HG02973 (cell line): ENCODE measurements around the gene NFKBIB.
"Not testable (repeated sequence)": the region's sequence is repeated elsewhere in the genome, so short reads cannot be mapped to it uniquely, and the experiment has no call there.

ENCODE experiments used
- ATAC-seq: cut with Tn5 transposase; IDR thresholded peaks from one replicate; pipeline ENCODE4 v1.9.1; 2021; ENCODE audit warnings: moderate library complexity; ENCODE audit not compliant: unreplicated experiment

The NFKBIB gene

DNA sequence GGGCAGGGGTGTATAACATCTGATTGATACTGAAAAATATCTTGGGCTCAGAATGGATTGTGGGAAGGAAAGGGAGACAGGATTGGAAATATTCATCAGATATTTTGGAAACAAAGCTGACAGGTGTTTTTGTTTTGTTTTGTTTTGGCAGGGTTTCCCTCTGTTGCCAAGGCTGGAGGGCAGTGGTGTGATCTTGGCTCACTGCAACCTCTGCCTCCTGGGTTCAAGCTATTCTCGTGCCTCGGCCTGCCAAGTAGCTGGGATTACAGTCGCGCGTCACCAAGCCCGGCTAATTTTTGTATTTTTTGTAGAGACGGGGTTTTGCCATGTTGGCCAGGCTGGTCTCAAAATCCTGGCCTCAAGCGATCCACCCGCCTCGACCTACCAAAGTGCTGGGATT lies 26.4 kb upstream of the NFKBIB start:
- not testable (repeated sequence) for ATAC-seq

DNA sequence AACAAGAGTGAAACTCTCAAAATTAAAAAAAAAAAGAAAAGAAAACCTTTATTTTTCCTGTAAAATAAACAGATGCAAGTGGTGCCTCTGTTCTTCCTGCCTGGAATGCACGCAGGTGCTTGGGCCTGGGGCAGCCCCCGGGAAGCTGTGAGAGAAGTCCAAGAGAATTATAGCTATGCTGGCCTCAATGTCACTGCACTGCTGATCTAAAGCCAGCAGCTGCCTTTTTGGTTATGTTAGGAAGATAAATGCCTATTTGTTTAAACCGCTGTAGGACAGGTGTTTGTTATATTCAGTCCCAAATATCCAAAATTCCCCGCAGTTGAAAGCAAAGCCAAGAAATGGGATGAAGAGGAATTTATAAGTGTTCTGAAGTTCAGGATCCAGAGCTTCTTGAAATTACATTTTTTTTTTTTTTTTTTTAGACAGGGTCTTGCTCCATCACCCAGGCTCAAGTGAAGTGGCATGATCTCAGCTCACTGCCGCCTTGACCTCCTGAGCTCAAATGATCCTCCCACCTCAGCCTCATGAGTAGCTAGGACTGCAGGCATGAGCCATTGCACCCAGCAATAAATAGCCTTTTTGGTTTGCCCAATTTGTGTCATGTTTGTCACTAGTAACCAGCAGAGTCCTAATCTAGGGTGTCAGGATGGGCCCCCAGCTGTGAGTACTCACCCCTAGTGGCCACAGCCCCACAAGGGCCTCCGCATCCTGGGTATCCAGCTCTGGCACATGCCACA lies 23.9 kb upstream of the NFKBIB start:
- no peak for ATAC-seq

DNA sequence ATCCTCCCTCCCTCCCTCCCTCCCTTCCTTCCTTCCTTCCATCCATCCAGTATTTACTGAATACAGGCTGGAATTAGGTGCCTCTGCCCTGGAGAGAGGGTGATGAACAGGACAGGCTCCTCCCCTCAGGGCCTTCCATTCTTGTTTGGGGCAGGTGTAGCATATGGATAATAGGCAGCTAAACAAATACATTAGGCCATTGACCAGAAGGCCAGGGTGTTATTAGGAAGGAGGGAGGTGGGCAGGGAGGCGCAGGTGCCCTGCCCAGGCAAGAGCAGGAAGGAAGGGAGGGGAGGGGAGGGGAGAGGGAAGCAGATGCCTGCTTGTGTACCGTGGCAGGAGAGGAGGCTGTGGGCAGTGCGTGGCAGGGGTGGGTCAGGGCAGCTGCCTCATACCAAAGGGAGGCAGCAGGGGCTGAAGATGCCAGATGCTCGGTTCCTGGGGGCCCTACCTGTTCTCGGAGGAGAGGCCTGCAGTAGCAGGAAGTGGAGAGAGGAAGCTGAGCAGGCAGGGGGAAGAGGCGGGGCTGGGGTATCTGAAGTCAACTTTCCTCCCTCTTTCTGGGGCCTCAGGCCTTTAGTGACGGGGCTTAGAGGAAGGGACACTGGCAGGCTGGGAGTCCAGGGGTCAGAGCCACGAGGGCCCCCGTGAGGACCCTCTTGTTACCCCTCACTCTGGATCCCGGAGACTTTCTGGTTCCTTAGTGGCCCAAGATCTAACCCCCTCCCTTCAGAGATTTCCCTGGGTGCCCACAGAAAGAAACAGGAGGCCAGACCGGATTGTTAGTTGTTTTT lies 21.8 kb upstream of the NFKBIB start, which contains the start of gene RINL:
TSS of gene RINL (minus strand) at position 495 of the 794 bp plus-strand sequence. CDS start 1,533 bp downstream, outside the sequence.
- ATAC-seq, result no peak

DNA sequence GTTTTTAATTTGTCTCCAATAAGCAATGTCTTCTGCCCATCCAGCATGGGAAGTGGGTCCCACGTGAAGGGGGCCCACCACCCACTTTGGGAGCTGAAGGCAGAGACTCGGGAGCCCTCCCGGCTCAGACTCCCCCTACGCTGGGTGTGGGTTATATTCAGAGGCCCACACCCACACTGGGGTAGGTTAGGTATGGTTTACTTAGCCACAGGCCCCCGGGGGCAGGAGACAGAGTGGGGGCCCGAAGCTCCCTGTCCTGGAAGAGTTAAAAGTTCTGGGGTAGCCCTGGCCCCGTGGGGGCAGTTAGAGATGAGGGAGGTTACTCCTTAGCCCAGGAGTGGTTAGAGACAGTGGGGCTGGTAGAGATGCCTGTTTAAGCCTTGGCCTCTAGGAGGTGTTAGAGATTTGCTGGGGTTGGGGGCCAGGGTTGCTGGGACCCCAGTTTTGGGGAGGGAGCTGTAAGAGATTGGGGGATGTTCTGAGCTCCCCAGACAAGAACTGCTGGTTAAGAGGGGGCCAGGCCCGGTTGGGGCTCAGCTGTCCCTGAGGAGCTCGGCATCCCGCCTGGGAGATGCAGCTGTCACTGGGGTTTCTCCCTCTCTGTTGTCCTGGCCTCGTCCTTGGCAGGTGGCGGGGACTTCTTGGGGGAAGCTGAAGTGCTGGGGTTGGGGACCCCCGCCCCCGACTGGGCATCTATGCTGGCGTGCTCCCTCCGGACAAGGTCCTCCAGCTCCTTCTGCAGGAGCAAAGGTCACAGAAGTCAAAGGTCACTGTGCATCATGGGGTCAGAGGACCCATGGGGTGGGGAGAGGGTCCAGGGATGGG lies 21.0 kb upstream of the NFKBIB start:
- no peak for ATAC-seq

DNA sequence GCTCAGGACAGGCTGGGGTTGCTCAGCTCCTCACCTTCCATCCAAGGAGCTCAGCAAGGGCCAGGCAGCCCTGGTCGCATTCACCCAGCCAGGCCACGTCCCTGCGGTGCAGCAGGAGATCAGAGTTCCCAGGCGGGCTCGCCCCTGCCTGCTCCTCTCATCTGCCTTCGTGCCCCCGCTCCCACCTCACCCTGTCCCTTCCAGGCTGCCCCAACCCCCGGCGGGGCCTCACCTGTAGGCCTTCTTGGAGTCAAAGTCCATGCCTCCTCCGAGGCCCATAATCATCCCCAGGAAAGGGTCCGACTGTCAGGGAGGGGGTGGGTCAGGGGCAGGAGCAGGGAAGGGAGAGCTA lies 20.4 kb upstream of the NFKBIB start:
- no peak for ATAC-seq

DNA sequence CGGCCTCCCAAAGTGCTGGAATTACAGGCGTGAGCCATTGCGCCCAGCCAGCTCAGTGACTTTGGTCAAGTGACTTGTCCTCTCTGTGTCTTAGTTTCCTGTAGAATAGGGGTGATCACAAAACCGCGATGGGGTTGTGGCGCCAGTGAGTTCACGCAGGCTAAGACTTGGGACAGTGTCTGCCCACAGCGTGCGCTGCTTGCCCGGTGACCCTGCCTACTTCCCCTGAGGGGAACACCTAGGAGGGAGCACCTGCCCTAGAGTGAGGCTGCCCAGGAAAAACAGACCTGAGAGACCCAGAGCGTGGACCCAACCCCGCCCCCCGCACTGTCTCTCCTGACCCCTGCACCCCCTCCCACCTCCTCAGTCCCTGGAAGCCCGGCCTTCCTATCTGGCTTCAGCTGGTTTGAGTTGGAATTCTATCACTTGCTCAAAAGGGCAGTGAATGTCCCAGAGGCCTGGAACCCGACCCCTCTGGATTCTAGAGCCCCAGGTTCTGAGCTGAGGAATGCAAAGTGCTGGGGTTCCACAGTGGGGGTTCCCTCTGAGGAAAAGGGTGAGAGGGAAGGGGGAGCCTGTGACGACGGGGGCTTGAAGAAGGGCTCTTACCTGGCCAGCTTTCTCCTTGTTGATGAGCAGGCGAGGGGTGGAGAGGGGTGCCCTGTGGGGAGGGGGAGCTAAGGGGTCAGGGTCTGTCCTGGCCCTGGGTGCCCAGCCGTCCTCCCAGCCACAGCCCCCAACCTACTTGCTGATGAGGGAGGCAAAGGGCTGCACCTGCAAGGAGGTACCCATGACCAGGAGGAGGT lies 19.5 kb upstream of the NFKBIB start:
- ATAC-seq, result no peak

DNA sequence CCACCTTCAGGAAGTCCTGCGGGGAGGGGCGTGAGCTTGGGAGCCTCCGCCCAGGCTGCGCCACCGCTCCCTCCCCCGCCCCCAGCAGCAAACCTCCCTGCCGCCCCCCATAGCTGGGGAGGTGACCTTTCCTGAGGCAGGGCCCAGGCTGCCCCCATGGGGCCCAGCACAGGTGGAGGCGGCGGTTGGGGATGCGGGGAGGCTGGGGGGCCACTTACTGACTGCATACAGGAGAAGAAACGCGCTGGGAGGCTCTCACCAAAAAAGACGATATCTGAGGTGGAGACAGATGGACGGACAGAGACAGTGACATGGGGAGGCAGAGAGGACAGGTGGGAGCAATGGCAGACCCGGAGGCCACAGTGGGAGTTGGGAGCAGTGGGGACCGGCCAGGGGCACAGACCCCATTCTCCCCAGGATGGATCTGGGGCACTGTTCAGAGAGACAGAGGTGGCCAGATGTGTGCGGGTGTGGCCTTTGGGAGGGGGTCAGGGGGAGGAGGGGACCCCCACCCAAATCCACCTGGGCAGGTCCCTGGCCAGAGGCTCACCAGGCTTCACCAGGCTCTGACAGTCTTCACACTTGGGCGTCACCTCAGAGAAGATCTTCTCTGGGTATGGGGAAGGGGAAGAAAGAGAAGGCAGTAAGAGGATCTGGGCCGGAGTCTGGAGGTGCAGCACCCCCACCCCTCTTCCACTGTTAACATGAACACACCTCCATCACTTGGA lies 18.7 kb upstream of the NFKBIB start:
- ATAC-seq, result no peak

DNA sequence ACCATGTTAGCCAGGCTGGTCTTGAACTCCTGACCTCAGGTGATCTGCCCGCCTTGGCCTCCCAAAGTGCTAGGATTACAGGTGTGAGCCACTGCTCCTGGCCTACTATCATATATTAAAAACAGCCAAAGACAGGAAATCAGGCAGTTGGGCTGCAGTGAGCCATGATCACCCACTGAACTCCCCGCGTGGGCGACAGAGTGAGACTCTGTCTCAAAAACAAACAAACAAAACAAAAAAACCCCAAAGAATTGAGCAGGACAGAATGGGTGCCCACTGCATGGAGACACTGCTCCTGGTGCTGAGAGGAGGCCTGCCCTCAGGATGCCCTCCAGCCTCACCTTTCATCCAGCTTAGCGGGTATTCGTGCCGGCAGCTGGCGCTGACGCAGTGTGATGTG lies 16.5 kb upstream of the NFKBIB start:
- ATAC-seq, result no peak

DNA sequence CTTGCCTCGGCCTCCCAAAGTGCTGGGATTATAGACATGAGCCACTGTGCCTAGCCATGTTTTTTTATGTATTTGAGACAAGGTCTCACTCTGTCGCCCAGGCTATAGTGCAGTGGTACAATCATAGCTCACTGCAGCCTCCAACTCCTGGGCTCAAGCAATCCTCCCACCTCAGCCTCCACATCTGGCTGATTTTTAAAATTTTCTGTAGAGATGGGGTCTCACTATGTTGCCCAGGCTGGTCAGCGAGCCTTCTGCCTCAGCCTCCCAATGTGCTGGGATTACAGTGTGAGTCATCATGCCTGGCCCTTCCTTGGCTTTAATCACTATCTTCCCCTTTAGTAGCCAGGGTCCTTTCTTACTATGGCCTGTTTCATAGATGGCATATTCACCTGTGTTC lies 15.1 kb upstream of the NFKBIB start:
- ATAC-seq, result not testable (repeated sequence)

DNA sequence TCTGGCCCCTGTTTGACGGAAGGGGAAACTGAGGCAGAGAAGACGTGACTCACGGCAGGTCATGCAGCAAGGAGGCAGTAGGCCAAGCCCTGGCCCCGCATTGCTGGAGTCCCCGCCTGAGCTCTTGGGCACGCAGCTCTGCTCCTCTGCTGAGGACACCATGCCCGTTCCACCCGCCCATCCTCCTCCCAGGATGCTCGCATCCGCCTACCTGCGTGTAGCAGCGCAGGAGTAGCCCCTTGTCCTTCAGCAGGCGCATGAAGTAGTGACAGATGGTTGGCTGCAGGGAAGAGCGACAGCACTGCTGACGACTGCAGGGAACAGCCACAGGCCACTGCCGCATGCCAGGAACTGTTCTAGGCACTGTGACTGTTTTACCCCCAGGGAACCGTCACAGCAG lies 10.9 kb upstream of the NFKBIB start:
- no peak for ATAC-seq

DNA sequence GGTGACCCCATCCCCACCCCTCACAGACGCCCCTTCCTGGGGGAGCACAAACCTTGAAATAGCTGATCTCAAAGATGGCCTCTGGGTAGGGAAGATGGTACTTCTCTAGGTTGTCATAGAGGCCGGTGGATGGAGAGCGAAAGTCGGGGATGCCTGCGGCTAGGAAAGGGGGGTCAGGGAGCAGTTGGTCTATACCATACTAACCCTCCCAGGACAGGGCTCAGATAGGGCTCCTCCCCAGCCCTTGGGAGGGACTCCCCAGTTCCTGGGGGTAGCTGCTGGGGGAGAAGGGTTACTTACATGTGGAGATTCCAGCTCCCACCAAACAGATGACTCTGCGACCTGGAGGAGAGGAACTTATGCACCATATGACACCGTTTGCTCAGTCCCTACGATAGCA lies 10.0 kb upstream of the NFKBIB start:
- no peak for ATAC-seq

DNA sequence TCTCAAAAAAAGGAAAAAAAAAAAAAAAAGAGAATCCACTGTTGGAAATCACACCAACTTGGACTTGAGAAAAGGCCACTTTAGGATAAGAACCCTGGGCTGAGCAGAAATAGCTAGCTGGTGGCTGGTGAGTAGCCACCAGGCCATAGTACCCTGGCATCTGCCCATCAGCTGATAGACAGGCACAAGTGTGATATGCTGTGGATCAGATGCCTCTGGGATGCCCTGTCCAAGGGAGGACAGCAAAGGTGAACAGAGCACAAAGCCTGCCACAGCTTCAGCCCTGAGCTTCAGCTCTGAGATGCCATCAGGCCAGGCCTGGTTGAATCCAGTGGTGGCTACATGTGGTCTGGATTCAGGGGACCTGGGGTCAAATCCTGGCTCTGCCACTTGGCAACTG lies 9.1 kb upstream of the NFKBIB start:
- no peak for ATAC-seq

DNA sequence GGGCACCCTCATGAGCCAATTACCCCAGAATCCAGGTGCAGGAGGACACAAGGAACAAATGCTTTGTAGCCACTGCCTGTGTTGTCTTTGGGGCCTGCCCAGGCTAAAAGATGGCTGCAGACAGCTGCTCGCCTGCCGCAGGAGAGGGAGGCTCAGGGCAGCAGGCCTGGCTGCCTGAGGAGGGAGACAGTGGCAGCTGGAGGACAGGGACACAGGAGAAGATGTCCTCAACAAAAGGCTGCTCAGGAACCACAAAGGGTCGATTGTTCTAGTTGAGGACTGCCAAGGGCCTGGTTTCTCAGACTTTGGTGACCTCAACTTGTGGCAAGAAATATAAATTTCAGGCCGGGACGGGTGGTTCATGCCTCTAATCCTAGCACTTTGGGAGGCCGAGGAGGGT lies 8.0 kb upstream of the NFKBIB start:
- no peak for ATAC-seq

DNA sequence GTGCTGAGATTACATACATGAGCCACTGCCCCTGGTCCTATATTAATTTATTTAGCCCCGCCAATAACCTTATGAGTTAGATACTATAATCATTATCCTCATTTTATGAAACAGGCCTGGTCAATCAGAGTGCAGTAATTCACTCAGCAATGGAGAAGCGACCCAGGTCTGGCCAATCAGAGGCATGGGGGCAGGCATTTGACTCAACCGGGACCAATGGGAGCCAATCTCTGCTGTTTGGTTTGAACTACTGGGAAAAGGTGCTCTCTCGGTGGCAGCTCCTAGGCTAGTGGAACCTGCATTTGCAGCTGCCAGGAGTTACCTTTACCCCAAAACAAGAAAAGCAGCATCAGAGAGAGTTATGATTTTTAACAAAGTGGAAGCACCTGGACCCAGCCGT lies 6.9 kb upstream of the NFKBIB start:
- ATAC-seq, result no peak

DNA sequence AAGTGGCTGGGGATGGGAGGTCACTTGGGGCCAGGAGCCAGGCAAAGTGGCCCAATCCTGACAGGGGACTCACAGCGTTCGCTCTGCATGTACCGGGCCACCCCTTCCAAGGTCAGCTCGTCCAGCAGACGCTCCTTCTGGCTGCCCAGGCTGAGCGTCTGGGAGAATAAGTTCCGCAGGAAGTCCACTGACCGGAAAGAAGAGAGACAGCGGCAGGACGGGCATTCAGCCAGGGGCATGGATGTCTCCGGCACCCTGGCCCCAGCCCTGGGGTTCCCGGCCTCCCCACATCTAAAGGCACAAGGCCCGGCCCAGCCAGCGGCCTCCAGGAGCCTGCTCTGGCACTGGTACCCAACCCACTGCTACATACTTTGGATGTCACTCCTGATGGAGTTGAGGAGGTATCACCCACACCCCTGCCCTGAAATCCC lies 6.4 kb upstream of the NFKBIB start:
- ATAC-seq, result no peak

DNA sequence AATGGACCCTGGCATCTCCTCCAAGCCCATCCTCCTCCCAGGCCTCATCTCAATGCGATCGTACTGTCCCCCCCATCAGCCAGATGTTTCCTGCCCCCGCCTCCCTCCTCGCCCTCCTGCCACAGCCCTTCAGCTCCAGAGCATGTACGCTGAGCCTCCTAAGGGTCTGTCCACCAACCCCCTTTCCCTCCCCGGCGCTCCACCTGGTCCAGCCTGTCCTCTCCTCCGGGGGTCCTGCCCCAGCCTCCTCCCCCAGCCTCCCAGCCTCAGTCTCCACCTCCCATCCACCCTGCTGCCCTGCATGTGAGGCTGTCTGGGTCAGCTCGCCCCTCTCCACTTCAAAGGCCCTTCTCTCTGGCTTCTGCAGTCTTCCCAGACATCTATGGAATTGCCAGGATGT lies 4.8 kb upstream of the NFKBIB start:
- ATAC-seq, result no peak

DNA sequence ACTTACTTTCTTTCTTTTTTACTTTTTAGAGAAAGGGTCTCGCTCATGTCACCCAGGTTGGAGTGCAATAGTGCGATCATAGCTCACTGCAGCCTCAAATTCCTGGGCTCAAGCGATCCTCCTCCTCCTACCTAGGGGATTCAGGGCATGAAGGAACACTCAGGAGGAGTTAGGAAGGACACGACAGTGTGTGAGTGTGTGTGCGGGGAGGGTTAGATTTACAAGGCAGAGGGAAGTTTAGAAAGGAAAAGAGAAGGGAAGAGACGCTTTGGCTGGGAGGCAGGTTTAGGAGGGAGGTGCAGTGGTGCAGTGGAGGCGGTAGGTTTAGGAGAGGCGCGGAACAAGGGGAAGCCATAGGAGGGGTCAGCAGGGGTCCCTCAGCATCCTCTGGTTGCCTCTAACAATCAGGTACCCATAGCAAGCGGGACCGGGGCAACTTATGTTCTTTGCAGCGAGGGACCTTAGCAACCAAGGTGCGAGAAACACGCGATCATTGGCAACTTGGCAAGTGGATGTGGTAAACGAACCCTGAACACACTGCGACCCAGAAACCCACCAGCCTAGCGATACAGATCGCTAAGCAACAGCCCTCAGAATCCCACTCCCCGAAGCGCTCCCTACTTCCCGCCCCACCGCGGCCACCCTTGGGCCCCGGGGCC lies 852 bp upstream of the NFKBIB start:
- no peak for ATAC-seq

DNA sequence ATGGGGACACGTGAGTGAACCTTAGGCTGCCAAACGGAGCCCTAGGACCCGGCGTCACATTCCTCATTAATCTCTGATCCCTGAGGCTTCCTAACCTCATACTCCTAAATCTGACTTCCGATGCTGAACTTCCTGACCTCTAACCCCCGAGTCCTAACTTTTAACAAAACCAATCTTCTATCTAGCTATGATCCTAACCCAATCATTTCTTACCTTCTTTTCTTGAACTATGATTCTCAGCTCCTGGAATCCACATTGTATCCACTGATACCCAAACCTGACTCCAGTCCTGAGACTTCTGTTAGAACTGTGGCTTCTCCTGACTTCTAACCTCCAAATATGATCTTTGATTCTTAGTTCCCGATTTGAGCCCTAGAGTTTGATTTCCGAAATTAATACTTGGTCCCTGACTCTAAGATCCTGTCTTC lies 447 bp downstream of the NFKBIB start:
- no peak for ATAC-seq

DNA sequence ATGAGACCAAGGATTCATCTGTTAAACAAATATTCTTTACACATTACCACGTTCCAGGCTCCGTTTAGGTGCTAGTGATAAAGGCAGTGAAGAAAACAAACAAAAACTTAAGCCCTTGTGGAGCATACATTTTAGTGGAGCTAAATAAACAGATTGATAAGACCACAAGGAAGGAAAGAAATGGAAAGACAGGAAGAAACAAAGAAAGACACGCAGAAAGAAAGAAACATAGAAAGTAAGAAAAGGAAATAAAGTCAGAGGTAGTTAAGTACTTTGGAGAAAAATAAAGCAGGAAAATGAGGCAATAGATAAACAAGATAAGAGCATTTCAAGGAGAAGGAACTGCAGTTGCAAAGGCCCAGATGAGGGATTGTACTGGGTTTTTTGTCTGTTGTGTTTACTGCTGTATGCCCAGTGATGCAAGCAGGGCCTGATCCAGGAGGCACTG lies 998 bp downstream of the NFKBIB start:
- ATAC-seq, result no peak
